HG03108 (cell line): ENCODE data around the gene SLC9A9.

Experiments used
- ATAC-seq: cut with Tn5 transposase; IDR thresholded peaks from one replicate; pipeline ENCODE4 v1.9.1; 2021; ENCODE audit warnings: moderate library complexity; ENCODE audit not compliant: unreplicated experiment

The SLC9A9 gene

DNA sequence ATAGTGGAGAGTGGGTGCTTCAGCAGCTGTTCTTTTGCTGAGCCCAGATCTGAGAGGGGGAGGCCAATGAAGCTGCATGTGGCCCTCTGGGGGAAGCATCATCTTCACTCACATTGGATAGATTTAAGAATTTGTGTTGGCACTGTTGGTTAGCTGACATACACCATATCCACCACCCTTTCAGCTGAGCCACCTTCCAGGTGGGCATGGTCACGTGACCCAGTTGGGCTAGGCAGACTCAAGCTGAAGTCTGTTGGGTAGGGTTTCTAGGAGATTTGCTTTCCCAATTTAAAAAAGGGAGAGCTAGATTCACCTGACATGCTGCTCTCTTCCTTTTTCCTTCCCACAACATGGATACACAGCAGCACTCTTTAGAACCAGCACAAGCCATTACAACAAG, 417.7 kb downstream of the SLC9A9 start:
- ATAC-seq = no peak

DNA sequence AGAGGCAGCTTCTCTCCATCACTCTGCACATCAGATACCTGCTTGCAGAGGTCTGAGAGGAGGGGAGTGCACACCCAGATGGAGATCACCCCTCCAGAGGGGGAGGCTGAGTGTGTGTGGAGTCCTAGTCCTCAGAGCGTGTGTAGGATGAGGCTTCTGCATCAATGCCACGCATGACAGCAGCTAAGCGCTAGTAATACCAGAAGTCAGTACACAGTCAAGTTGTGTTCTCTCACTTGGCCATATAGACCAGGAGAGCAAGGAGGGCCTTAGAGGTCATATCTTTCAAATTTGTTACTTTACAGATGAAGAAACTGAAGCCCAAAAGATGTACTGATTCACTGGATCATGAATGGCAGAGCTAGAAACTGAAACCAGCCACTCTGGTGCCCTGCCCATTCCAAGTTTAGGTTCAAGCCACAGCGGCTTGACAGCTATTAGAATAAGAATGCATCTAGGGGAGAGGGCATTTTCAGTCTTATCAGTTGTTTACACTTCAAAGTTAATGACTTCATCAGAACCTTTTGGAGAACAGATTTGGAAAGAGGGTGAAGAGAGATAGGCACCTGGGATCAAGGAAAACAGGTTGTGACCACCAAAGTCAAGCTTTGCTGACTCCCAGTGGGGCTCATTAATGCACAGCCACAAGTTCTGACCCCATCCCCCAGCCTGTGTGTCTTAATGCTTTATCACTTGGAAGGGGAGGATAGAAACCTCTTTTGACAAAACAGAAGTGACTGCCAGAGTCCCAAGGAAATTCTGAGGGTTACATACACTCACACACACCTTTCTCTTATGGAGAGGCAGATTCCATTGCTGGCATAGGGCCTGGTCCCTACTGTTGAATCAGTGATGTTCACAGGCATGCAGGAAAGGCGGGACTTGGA, 418.4 kb downstream of the SLC9A9 start:
- no peak for ATAC-seq

DNA sequence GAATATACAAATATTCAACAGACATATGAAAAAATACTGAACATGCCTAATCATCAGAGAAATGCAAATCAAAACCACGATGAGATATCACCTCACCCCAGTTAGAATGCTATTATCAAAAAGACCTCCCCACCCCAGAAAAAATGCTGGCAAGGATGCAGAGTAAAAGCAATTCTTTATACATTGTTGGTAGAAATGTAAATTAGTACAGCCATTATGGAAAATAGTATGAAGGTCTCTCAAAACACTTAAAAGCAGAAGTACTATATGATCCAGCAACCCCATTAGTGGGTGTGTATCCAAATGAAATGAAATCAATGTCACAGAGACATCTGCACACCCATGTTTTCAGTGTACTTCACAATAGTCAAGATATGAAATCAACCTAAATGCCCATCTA, 420.0 kb downstream of the SLC9A9 start:
- no peak for ATAC-seq

DNA sequence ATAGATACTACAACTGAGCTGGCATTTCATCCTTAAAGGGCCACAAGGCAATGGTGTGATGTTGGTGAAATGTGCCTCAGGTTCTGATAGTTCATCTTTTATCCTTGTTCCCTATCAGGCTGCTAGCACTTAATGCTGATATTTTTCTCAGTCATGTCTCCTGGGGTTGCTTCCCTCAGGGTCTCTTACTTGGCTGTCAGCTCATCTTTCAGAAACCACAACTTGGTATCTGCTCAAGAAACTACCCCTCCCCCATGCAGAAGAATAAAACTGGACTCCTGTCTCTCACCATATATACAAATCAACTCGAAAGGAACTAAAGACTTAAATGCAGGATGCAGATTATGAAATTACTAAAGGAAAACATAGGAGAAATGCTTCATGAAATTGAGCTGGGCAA, 420.6 kb downstream of the SLC9A9 start:
- ATAC-seq = no peak

DNA sequence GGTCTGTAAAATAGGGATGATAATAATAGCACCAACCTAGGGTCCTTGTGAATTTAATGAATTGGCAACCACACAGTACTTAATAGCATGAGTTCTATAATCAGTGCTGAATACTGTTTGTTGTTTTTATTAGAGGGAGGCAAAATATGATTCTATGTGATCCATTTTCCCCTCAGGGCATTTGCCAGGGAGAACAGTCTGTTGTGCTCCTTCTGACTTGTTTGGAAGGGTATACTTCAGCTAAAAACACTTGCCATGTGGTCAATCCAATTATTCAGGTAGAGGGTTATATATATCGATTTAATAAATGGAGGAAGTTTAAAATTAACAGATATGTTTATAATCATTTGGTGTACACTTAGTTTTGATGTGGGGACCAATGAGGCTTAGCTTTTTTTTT, 423.4 kb downstream of the SLC9A9 start:
- no peak for ATAC-seq

DNA sequence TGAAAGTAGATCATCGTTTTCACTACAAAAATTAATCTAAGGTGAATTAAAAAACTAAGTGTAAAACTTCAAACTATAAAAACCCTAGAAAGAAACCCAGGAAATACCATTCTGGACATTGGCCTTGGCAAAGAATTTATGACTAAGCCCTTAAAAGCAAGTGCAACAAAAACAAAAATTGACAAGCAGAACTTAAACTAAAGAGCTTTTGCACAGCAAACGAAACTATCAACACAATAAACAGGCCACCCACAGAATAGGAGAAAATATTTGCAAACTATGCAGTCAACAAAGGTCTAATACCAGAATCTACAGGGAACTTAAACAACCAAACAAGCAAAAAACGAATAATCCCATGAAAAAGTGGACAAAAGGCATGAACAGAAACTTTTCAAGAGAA, 426.7 kb downstream of the SLC9A9 start:
- no peak for ATAC-seq

DNA sequence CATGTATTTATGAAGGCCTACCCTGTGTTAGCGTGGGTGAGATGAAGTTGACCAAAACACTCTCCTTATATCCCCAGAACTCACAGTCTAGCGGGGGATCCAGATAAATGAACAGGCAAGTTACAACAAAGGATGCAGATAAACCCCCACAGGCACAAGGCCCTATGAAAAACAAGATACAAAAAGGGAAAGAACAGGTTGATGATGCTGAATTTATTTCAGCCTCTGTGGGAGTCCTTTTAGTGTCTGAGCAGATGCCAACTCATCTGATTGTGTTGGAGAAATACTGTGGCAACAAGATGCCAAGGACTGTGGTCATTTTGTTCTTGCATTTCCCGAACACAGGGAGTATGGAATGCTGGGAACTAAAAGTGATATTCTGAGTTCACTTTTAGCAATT, 428.7 kb downstream of the SLC9A9 start:
- no peak for ATAC-seq

DNA sequence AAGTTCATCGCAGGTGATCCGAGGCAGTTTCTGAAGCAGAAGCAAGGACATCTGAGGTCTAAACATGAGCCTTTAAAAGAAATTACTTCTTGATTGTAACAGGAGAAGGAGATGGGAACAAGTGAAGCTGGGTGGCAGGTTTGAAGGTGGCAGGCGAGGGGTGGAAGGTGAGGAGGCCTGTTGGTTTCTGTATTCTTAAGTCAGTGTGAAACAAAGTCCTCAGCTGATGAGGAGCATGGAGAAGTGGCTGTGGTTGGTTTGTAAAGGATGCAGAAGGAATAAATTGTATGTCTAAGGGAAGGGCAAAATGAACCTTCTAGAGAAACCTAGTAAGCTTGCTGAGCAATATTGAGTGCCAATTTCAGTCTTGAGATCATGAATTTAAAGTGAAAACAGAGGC, 429.9 kb downstream of the SLC9A9 start:
- ATAC-seq = no peak

DNA sequence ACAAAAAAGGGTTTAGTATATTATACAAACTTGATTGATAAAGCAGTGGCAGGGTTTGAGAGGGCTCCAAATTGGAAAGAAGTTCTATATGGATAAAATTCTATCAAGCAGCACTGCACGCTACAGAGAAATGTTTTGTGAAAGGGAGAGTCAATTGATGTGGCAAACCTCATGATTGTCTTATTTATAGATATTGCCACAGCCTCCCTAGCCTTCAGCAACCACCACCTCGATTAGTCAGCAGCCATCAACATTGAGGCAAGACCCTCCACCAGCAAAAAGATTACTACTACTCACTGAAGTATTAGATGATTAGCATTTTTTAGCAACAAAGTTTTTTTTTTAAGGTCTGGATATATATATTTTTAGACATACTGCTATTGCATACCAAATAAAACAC, 432.0 kb downstream of the SLC9A9 start:
- ATAC-seq = no peak

DNA sequence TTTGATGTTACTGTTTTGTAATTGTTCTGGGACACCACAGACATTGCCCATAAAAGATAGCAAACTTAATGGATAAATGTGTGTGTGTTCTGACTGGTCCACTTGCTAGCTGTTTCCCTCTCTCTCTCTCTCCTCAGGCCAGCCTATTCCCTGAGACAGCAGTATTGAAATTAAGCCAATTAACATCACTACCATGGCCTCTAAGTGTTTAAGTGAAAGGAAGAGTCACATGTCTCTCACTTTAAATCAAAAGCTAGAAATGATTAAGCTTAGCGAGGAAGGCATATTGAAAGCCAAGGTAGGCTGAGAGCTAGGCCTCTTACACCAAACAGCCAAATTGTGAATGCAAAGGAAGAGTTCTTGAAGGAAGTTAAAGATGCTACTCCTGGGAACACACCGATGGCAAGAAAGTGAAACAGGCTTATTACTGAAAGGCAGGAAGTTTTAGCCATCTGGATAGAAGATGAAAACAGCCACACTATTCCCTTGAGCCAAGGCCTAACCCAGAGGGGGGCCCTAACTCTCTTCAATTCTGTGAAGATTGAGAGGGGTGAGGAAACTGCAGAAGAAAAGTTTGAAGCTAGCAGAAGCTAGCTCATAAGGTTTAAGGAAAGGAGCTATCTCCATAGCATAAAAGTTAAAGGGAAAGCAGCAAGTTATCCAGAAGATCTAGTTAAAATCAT, 433.6 kb downstream of the SLC9A9 start:
- ATAC-seq = no peak

DNA sequence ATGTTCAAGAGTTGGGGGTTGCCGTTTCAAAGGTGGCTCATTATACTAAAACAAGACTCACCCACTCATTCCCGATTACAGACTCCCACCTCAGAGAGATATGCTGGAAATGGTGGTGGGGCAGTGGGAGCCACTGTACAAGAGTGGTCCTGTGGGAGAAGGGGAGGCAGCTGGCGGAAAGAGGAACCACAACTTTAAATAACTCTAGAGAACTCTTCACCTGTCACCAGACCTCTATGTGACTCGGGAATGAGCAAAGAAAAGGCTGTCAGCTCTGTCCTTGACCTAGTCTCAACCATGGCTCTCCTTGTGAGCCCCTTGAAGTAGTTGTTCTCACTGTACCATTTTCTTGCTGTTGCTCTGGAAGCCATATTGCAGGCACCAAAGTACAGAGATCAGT, 434.9 kb downstream of the SLC9A9 start:
- no peak for ATAC-seq

DNA sequence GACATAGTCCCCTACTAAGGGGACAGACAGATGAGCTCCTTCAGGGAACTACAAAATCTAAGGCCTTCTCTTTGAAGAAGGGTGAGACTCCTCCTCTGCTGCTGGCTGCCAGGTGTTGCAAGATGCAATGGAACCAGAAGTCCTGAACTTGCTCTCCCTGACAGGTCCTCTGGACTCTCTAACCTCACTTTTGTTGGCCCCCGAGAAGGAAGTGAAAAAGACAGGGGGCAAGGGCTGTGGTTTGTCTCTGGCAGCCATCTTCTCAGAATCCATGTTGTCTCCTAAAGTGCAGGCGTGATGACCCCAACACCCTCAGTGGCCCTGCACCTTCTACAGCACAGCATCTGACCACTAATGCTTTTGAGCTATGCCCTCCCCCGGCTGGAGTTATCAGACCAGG, 436.2 kb downstream of the SLC9A9 start:
- ATAC-seq = no peak

DNA sequence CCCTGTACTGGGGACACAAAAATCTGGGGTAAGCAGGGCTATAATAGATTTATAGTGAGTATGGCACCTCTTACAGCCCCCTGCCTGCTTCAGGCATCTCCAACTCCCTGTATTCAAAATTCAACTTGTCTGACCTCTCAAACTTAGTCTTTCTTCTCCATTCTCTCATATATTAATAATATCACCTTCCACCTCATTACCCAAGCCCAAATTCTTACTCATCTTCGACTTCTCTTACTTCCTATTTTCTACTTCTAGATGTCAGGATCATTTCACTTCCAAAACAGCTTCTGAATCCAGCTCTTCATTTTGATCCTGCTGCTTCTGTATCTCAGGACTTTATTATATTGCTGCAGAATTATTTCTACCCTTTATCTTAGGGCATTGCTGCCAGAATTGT, 438.0 kb downstream of the SLC9A9 start:
- no peak for ATAC-seq

DNA sequence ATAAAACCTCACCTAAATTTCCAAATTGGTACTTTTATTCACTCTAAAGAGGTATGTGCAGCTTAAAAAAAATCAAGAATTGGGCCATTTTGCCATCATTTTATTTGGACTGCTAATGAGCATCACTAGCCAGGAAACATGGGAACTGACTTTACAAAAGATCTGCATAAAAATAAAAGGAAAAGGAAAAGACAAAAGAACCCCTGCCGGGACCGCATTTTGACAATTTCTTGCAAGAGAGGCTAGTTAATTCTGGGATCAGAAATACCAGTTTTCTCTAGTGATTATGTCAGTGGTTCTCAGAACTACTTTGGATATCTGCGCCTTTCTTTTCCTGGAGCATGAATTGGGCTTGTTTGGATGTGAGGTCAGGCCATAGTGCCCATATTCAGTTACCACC, 439.5 kb downstream of the SLC9A9 start:
- ATAC-seq = no peak

DNA sequence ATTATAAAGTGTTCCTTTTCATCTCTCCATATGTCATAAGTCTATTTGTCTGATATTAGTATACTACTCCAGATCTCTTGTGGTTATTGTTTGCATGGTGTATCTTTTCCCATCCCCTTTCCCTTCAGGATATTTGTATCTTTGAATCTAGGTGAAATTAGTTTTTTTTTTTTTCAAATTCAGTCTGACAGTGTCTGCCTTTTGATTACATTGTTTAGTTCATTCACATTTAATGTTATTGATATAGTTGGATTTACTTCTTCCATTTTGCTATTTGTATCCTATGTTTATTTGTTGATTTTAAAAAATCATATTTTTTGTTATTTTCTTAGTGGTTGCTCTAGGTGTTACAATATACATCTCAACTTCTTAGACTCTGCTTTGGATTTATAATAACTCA, 445.7 kb downstream of the SLC9A9 start:
- ATAC-seq = no peak

DNA sequence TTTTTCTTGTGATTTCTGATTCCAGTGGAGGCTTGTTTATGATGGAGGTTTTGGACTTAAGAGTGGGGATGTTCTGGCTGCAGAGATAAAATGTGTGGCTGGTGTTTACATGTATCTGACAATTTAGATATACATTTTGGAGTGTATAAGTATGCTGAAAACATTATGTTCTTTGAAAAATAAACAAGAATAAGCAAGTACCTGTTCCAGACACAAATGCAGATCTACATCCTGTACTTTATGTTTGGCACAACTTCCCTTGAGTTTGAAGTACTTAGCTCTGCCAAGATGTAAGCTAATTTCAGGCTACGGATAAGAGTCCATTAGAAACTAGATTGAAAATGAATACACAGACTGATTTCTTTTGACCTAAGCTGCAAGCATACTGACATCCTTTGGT, 451.5 kb downstream of the SLC9A9 start:
- ATAC-seq = no peak

DNA sequence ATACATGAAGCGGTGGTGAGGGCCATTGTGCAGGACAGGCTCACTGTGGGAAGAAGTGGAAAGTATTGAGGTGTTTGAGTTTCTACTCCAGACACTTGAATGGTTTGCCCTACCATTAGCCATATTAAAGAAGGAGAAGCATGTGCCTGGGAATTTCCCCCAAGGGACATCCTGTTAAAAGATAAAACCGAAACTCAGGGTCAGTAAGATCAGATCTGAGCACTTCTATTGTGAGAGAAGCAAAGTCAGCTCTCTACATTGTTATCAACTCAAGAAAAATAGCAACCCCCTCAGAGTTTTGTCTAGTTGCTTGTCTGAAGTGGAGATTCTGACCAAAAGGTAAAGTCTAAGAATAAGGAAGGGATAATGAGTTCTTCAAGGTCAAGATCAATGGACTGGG, 458.9 kb downstream of the SLC9A9 start:
- ATAC-seq = no peak

DNA sequence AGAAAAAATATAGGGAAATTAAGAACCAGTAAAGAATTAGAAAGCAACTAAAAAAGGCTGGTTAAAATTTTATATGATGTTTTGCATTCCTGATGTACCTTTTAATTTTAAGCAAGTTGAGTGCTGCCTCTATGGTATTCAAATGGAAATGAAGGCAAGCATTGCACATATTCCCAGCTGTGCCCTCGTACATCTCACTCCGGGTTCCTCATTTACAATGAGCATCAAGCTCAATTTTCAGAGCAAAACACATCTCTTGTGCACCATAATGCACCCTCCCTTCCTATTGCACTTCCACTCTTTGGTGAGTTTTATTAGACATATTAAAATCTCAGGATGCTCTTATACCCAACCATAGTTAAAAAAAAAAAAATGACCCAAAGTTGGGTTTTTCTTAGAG, 460.8 kb downstream of the SLC9A9 start:
- no peak for ATAC-seq

DNA sequence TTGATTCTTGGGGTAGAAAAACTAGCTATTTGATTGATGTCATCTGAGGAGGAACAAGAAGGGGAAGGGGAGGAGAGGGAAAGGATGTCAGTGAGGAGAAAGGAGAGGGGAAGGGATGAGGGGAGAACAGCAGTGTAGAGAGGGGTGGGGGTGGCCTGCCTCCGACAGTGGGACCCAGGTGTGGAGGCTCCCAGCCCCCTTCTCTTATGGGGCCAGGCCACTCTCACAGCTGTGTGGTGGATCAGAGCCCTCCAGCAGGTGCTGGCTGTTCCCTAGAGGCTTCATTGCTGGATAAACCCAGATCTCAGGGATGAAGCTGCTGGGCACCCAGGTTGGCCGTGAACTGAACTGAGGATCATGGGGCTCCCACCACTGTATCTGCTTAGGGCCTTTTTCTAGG, 464.2 kb downstream of the SLC9A9 start:
- no peak for ATAC-seq

DNA sequence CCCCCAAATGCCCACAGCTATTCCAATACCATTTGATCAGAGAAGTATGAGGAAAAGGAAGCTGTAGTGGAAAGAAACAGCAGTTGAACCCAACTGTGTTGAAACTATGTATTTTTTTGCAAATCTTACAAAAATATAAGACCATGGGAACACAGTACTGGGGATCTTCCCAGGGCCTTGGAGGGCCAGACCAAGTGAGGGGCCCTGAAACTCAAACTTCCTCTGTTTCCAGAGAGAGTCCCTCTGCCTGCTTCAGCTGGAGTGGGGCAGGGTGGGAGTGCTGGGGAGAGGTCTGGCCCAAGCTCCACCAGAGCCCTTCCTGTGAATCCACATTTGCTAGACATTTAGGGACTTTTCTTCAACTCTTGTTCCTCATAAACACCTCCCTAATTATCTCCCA, 464.8 kb downstream of the SLC9A9 start:
- ATAC-seq = no peak

DNA sequence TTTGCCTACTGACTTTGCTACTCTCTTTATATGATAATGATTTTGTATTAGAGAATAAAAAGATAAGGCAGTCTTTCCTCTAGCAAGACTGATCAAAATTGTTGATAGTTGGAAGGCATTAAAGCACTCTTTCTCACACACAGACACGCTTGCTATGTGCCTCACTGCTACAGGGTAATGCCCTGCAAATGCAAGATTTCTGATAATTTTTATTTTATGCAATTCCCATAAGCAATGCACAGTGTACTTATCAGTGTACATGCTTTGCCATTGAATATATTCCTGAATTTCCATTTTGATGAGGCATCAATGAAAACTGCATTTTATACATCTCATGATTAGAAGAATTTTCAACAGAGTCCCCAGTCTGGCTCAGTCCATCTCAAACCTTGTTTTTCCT, 465.5 kb downstream of the SLC9A9 start:
- ATAC-seq = no peak

DNA sequence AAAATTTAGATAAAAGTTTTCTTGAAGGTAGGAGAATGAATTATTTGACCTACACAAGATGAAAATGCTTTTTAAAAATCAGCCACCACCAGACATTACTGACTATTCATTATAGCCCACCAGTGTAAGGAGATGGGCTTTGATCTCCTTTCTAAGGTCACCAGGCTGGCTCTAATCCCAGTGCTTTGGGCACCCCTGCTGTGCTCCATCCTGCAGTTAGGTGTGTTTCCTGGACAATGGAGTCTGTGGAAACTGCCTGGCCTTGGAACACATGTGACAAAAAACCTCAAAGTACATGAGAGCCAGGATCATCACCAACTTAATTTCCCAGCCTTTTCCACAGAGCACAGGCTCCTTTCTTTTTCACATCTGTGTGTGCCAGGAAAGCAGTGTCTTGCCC, 467.8 kb downstream of the SLC9A9 start:
- ATAC-seq = no peak

DNA sequence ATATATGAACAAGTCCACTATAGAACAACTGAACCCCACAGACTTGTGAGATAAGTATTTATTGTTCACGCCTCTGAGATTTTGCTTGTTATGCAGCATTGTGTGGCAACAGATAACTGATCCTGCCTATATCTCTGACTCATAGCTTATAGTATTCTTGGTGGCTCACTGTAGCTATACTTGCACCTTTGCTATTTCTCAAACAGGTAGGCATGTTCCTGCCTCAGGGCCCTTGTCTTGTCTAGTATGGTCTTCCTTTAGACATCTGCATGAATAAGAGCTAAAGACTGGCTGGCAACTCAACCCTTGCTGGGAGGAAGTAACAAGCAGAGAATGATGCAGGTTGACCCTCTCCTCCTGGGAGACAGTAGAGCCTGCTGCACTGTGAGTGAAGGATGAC, 472.6 kb downstream of the SLC9A9 start:
- no peak for ATAC-seq
